SK-N-SH (cell line): ENCODE measurements around the gene N4BP3. TPM values are rescaled to one million over a fixed set of nuclear protein-coding genes. Genes with fewer than 3 reads are reported as not detected.

Source experiments
- CTCF ChIA-PET: fragments of 300-600, 350-600 bp; formaldehyde crosslinking; extraction: SDS; loops from one replicate; lab custom pipeline; 2021; lab: Yijun Ruan, JAX
- POLR2A ChIA-PET: fragments of 350-600 bp; sonication (Branson Sonifier 250); formaldehyde crosslinking; extraction: SDS; loops from one replicate; lab custom pipeline; 2020; ENCODE audit warnings: antibody characterized with exemption, inconsistent platforms; lab: Yijun Ruan, JAX
- DNase-seq: peaks from one replicate; pipeline ENCODE4 v3.0.0; 2012
- H2AFZ ChIP-seq: fragments of 200-600 bp; sonication (generic); 2 replicates; pipeline ENCODE4 v1.8.1; 2016; ENCODE audit warnings: antibody characterized with exemption, mild to moderate bottlenecking, low read depth
- H3F3A ChIP-seq: fragments of 200-600 bp; sonication (generic); replicated peaks from 2 replicates; pipeline ENCODE3; 2016; ENCODE audit warnings: antibody characterized with exemption, mild to moderate bottlenecking; ENCODE audit not compliant: insufficient read depth
- H3K27ac ChIP-seq, 2 experiments: fragments of 200-500 bp in 1 of 2; fragments of 200-600 bp in 1 of 2; sonication (Bioruptor generic) in 1 of 2; sonication (generic), shearing (Covaris generic) in 1 of 2; 2 replicates each; pipeline versions ENCODE4 v1.5.1 to v1.6.1; 2014 to 2016; ENCODE audit warnings: low read depth in 2 of 2, inconsistent platforms in 1 of 2, low read length in 1 of 2, mild to moderate bottlenecking in 1 of 2, mixed read lengths in 1 of 2
- H3K27me3 ChIP-seq: fragments of 200-600 bp; sonication (generic), shearing (Covaris generic); 2 replicates; pipeline ENCODE4 v1.6.1; 2016; ENCODE audit warnings: mixed run types; ENCODE audit not compliant: insufficient read depth
- H3K36me3 ChIP-seq, 2 experiments: fragments of 200-500 bp in 1 of 2; fragments of 200-600 bp in 1 of 2; sonication (Bioruptor generic) in 1 of 2; sonication (generic) in 1 of 2; replicated peaks in 1 of 2; 2 replicates each; pipeline versions ENCODE3 to v1.5.1; 2014 to 2016; ENCODE audit warnings: low read length in 1 of 2, mild to moderate bottlenecking in 1 of 2; ENCODE audit not compliant: insufficient read depth in 2 of 2, control insufficient read depth in 1 of 2
- H3K4me1 ChIP-seq, 2 experiments: fragments of 200-500 bp in 1 of 2; fragments of 200-600 bp in 1 of 2; sonication (Bioruptor generic) in 1 of 2; sonication (generic), shearing (Covaris generic) in 1 of 2; 2 replicates each; pipeline versions ENCODE4 v1.5.1 to v1.6.1; 2014 to 2016; ENCODE audit warnings: low read depth in 1 of 2, low read length in 1 of 2, mixed run types in 1 of 2; ENCODE audit not compliant: insufficient read depth in 2 of 2, control insufficient read depth in 1 of 2
- H3K4me2 ChIP-seq: fragments of 200-600 bp; sonication (generic), shearing (Covaris generic); 2 replicates; pipeline ENCODE4 v1.6.1; 2017; ENCODE audit warnings: mixed run types
- H3K4me3 ChIP-seq, 2 experiments: fragments of 200-500 bp in 1 of 2; fragments of 200-600 bp in 1 of 2; sonication (Bioruptor generic) in 1 of 2; sonication (generic), shearing (Covaris generic) in 1 of 2; 2 replicates each; pipeline versions ENCODE4 v1.5.1 to v1.8.1; 2014 to 2016; ENCODE audit warnings: low read depth in 2 of 2, inconsistent platforms in 1 of 2, low read length in 1 of 2, mild to moderate bottlenecking in 1 of 2, mixed read lengths in 1 of 2, moderate library complexity in 1 of 2
- H3K79me2 ChIP-seq: fragments of 200-600 bp; sonication (generic); 2 replicates; pipeline ENCODE4 v1.8.1; 2017; ENCODE audit warnings: mild to moderate bottlenecking; ENCODE audit not compliant: insufficient read depth
- H3K9ac ChIP-seq: fragments of 200-600 bp; sonication (generic); 2 replicates; pipeline ENCODE4 v1.6.1; 2017; ENCODE audit warnings: mixed run types
- H3K9me2 ChIP-seq: fragments of 200-600 bp; sonication (generic); 2 replicates; pipeline ENCODE4 v1.6.1; 2017; ENCODE audit warnings: mixed run types
- H3K9me3 ChIP-seq: fragments of 200-600 bp; sonication (generic); 2 replicates; pipeline ENCODE4 v1.6.1; 2017; ENCODE audit warnings: mixed run types, mild to moderate bottlenecking, moderate library complexity
- H4K20me1 ChIP-seq: fragments of 200-600 bp; sonication (generic); 2 replicates; pipeline ENCODE4 v1.6.1; 2017; ENCODE audit warnings: mild to moderate bottlenecking, mixed run types; ENCODE audit not compliant: insufficient read depth
- FOSL2 ChIP-seq: IDR thresholded peaks from 2 replicates; pipeline ENCODE4 v1.4.0; 2012; ENCODE audit warnings: low read depth, mild to moderate bottlenecking, moderate library complexity, borderline replicate concordance
- GABPA ChIP-seq: IDR thresholded peaks from 2 replicates; pipeline ENCODE4 v1.4.0; 2012; ENCODE audit warnings: low read depth, mild to moderate bottlenecking
- JUND ChIP-seq: IDR thresholded peaks from 2 replicates; pipeline ENCODE4 v1.4.0; 2012
- NFIC ChIP-seq: IDR thresholded peaks from 2 replicates; pipeline ENCODE4 v1.4.0; 2012; ENCODE audit warnings: borderline replicate concordance
- POLR2AphosphoS5 ChIP-seq: IDR thresholded peaks from 2 replicates; pipeline ENCODE4 v1.6.1; 2012; ENCODE audit warnings: low read depth, low read length
- RCOR1 ChIP-seq: fragments of 150-350 bp; IDR thresholded peaks from 2 replicates; pipeline ENCODE4 v1.6.1; 2017; ENCODE audit warnings: antibody characterized with exemption, low read length
- RFX5 ChIP-seq: IDR thresholded peaks from 2 replicates; pipeline ENCODE4 v1.6.1; 2012; ENCODE audit warnings: mild to moderate bottlenecking, improper control_type of control experiment, low read length
- RXRA ChIP-seq: IDR thresholded peaks from 2 replicates; pipeline ENCODE4 v1.4.0; 2012; ENCODE audit warnings: low read depth, mild to moderate bottlenecking, borderline replicate concordance
- SIN3A ChIP-seq: IDR thresholded peaks from 2 replicates; pipeline ENCODE4 v1.6.1; 2012; ENCODE audit warnings: low read depth, mild to moderate bottlenecking, low read length, moderate library complexity, borderline replicate concordance
- TEAD4 ChIP-seq: IDR thresholded peaks from 2 replicates; pipeline ENCODE4 v1.4.0; 2012; ENCODE audit warnings: mild to moderate bottlenecking, borderline replicate concordance; ENCODE audit not compliant: insufficient read depth
- WGBS: methylation state at CpG from one replicate; pipeline ENCODE4 v1.1.6; 2017; ENCODE audit warnings: low lambda C conversion rate; 5-methylcytosine and 5-hydroxymethylcytosine counted together
- polyA plus RNA-seq, 3 experiments: library from polyadenylated mRNA; depleted of rRNA; stranded (reverse); fragments of >200 nt; gene quantifications; 2 replicates each; pipeline ENCODE4 v1.2.3, GENCODE V29; 2012
- TF ChIP-seq, protein P1 (sequence below): IDR thresholded peaks from 2 replicates; pipeline ENCODE4; 2012
- TF ChIP-seq, protein P2 (sequence below): IDR thresholded peaks from 2 replicates; pipeline ENCODE4 v1.4.0; 2012; ENCODE audit warnings: low read depth, borderline replicate concordance
- TF ChIP-seq, protein P3 (sequence below): fragments of 150-350 bp; IDR thresholded peaks from 2 replicates; pipeline ENCODE4 v1.6.1; 2017; ENCODE audit warnings: antibody characterized with exemption, low read length, low read depth, borderline replicate concordance
- TF ChIP-seq, protein P4 (sequence below): IDR thresholded peaks from 2 replicates; pipeline ENCODE4 v1.4.0; 2012; ENCODE audit warnings: low read depth, borderline replicate concordance
- TF ChIP-seq, protein P5 (sequence below): IDR thresholded peaks from 2 replicates; pipeline ENCODE4 v1.6.1; 2012; ENCODE audit warnings: mild to moderate bottlenecking, low read depth, low read length, moderate library complexity

N4BP3 gene
- polyA plus RNA-seq, 1 of the 3 experiments (the other 2 are of a cell fraction) = 0.28 TPM

DNA sequence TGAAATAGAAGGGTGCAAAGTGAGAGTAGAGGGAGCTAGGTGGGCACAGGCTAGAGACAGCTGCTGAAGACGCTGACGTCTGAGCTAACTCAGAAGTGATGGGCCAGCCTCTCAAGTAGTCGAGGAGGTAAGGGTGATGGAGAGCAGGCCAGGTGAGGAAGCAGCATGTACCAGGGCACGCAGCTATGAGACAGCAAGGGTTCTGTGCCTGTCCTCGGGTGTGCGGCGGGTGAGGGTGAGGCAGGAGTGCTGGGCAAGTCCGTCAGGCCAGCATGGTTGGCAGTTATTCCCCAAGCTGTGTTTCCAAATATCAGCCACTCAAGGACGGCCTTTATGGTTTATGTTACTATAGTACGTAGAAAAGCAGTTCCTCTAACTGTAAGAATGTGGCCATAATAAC is 23.7 kb downstream of the N4BP3 start:
- H3K79me2 ChIP-seq = peaks cover 53% of the 10 kb centered on the region
- no peak for DNase-seq
- no peaks in the 10 kb centered on the region for H3F3A ChIP-seq
- POLR2A ChIA-PET = interaction anchor here (0.5 to 1.3 kb wide), 2 partner anchors 12 to 16 kb away, joined by 3 read pairs; no protein-coding TSS in a partner anchor
- no peak overlapping the region for H3K27ac ChIP-seq
- H3K36me3 ChIP-seq = peaks cover 20 to 24% of the 10 kb centered on the region in 2 experiments
- H2AFZ ChIP-seq = no peak overlapping the region
- no peak overlapping the region for H3K4me3 ChIP-seq
- H3K9ac ChIP-seq = no peak overlapping the region
- no peaks in the 10 kb centered on the region for H4K20me1 ChIP-seq
- 91% methylated on average over 10 of the region's 10 CpGs for WGBS
- TF ChIP-seq POLR2AphosphoS5 = no peak
- TF ChIP-seq, protein P1, sequence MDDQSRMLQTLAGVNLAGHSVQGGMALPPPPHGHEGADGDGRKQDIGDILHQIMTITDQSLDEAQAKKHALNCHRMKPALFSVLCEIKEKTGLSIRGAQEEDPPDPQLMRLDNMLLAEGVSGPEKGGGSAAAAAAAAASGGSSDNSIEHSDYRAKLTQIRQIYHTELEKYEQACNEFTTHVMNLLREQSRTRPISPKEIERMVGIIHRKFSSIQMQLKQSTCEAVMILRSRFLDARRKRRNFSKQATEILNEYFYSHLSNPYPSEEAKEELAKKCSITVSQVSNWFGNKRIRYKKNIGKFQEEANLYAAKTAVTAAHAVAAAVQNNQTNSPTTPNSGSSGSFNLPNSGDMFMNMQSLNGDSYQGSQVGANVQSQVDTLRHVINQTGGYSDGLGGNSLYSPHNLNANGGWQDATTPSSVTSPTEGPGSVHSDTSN = no peak
- no peak for TF ChIP-seq TEAD4
- TF ChIP-seq FOSL2 = no peak
- TF ChIP-seq NFIC = no peak
- no peak for TF ChIP-seq JUND
- TF ChIP-seq, protein P2, sequence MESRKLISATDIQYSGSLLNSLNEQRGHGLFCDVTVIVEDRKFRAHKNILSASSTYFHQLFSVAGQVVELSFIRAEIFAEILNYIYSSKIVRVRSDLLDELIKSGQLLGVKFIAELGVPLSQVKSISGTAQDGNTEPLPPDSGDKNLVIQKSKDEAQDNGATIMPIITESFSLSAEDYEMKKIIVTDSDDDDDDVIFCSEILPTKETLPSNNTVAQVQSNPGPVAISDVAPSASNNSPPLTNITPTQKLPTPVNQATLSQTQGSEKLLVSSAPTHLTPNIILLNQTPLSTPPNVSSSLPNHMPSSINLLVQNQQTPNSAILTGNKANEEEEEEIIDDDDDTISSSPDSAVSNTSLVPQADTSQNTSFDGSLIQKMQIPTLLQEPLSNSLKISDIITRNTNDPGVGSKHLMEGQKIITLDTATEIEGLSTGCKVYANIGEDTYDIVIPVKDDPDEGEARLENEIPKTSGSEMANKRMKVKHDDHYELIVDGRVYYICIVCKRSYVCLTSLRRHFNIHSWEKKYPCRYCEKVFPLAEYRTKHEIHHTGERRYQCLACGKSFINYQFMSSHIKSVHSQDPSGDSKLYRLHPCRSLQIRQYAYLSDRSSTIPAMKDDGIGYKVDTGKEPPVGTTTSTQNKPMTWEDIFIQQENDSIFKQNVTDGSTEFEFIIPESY = no peak
- TF ChIP-seq, protein P3, sequence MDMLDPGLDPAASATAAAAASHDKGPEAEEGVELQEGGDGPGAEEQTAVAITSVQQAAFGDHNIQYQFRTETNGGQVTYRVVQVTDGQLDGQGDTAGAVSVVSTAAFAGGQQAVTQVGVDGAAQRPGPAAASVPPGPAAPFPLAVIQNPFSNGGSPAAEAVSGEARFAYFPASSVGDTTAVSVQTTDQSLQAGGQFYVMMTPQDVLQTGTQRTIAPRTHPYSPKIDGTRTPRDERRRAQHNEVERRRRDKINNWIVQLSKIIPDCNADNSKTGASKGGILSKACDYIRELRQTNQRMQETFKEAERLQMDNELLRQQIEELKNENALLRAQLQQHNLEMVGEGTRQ = no peak
- TF ChIP-seq, protein P4, sequence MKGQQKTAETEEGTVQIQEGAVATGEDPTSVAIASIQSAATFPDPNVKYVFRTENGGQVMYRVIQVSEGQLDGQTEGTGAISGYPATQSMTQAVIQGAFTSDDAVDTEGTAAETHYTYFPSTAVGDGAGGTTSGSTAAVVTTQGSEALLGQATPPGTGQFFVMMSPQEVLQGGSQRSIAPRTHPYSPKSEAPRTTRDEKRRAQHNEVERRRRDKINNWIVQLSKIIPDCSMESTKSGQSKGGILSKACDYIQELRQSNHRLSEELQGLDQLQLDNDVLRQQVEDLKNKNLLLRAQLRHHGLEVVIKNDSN = no peak
- TF ChIP-seq RCOR1 = no peak
- TF ChIP-seq RXRA = no peak
- no peak for TF ChIP-seq GABPA
- no peak for TF ChIP-seq RFX5
- TF ChIP-seq SIN3A = no peak
- TF ChIP-seq, protein P5, sequence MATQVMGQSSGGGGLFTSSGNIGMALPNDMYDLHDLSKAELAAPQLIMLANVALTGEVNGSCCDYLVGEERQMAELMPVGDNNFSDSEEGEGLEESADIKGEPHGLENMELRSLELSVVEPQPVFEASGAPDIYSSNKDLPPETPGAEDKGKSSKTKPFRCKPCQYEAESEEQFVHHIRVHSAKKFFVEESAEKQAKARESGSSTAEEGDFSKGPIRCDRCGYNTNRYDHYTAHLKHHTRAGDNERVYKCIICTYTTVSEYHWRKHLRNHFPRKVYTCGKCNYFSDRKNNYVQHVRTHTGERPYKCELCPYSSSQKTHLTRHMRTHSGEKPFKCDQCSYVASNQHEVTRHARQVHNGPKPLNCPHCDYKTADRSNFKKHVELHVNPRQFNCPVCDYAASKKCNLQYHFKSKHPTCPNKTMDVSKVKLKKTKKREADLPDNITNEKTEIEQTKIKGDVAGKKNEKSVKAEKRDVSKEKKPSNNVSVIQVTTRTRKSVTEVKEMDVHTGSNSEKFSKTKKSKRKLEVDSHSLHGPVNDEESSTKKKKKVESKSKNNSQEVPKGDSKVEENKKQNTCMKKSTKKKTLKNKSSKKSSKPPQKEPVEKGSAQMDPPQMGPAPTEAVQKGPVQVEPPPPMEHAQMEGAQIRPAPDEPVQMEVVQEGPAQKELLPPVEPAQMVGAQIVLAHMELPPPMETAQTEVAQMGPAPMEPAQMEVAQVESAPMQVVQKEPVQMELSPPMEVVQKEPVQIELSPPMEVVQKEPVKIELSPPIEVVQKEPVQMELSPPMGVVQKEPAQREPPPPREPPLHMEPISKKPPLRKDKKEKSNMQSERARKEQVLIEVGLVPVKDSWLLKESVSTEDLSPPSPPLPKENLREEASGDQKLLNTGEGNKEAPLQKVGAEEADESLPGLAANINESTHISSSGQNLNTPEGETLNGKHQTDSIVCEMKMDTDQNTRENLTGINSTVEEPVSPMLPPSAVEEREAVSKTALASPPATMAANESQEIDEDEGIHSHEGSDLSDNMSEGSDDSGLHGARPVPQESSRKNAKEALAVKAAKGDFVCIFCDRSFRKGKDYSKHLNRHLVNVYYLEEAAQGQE = no peak
- CTCF ChIA-PET = interaction anchor here (0.7 to 10.9 kb wide), 6 partner anchors 9 to 61 kb away, joined by 3 to 96 read pairs (median 6); no protein-coding TSS in a partner anchor
- no peaks in the 10 kb centered on the region for H3K9me3 ChIP-seq
- no peaks in the 10 kb centered on the region for H3K27me3 ChIP-seq
- H3K4me1 ChIP-seq = peaks cover 0 to under 1% of the 10 kb centered on the region in 2 experiments; a peak in 1 of 4 replicates
- no peaks in the 10 kb centered on the region for H3K9me2 ChIP-seq
- H3K4me2 ChIP-seq = no peak overlapping the region
